GM19351 (cell line): ENCODE data around the gene MRTFA.
"Not testable (repeated sequence)": the region's sequence is repeated elsewhere in the genome, so short reads cannot be mapped to it uniquely, and the experiment has no call there.

Experiments used
- ATAC-seq: cut with Tn5 transposase; IDR thresholded peaks from one replicate; pipeline ENCODE4 v1.9.1; 2021; ENCODE audit warnings: mild to moderate bottlenecking, moderate library complexity; ENCODE audit not compliant: unreplicated experiment

Gene MRTFA

GRCh38 chr22:40636380-40637182 lies at the start of gene MRTFA:
Gene MRTFA, minus strand, starts transcription at chr22:40636719.
- ATAC-seq: peak; percentile 88

DNA sequence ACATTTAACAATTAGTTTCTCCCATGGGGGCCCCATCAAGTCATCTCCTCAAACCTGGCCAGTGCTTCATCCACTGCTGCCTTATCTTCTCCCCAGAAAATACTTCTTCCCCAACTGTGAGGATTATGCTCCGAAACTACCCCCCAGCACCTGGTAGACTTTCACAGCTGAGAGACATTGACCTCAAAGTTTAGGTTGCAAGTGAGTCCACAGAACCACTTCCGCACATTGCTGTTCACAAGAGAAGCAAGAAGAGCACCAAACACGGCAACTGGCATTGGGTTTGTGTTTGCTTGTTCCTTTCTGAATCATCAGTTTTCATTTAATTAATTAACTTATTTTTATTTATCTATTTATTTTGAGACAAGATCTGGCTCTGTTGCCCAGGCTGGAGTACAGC lies 48.9 kb upstream of the MRTFA start:
- ATAC-seq: no peak

GRCh38 chr22:40684728-40685127 lies 48.2 kb upstream of the MRTFA start:
- ATAC-seq: no peak

DNA sequence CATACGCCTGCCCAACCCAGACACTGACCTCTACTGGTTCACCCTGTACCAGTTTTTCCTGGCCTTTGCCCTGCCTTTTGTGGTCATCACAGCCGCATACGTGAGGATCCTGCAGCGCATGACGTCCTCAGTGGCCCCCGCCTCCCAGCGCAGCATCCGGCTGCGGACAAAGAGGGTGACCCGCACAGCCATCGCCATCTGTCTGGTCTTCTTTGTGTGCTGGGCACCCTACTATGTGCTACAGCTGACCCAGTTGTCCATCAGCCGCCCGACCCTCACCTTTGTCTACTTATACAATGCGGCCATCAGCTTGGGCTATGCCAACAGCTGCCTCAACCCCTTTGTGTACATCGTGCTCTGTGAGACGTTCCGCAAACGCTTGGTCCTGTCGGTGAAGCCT lies 44.9 kb upstream of the MRTFA start:
- no peak for ATAC-seq

DNA sequence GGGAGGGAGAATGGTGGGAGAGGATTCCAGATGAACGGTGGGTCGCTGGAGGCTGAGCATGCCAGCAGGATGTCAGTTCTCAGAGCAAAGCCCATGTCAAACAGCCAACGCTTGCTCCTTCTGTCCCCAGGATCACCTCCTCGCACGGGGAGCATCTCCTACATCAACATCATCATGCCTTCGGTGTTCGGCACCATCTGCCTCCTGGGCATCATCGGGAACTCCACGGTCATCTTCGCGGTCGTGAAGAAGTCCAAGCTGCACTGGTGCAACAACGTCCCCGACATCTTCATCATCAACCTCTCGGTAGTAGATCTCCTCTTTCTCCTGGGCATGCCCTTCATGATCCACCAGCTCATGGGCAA lies 44.3 kb upstream of the MRTFA start:
- ATAC-seq: no peak

DNA sequence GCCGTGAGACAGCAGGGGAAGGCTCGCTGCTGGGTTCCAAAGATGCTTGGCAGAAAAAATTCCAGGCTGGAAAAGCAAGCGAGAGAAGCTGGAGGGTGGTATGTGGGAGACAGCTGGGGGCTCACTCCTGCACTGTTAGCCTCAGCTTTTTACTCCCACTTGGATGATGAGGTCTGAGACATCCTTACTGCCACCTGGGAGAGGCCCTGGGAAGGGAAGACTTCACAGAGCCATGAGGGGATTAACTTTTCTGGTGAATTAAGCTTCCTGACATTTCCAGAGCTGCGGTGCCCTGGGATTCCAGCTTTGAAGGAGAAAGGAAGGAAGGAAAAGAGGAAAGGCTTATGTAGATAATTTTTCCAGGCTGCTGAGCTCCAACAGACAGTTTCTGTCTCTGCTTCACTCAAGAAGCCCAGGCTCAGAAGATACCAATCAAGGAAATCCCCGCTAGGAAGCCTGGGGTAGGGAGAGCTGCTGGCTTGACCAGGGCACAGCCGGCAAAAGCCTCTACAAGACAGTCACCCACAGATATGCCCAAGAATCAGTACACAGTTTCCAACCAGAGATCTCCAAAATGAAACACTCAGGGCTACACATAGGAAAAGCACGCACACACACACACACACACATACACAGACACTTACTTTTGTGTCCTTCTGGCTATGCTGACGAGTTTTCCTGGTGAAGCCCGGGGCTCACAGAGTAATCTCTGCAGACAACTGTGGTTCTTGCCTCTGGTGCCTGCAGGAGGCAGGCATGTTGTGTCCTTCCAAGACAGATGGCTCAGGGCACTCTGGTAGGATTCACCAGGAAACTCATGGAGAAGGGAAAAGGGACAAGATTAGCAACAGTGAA lies 43.7 kb upstream of the MRTFA start:
- no peak for ATAC-seq

DNA sequence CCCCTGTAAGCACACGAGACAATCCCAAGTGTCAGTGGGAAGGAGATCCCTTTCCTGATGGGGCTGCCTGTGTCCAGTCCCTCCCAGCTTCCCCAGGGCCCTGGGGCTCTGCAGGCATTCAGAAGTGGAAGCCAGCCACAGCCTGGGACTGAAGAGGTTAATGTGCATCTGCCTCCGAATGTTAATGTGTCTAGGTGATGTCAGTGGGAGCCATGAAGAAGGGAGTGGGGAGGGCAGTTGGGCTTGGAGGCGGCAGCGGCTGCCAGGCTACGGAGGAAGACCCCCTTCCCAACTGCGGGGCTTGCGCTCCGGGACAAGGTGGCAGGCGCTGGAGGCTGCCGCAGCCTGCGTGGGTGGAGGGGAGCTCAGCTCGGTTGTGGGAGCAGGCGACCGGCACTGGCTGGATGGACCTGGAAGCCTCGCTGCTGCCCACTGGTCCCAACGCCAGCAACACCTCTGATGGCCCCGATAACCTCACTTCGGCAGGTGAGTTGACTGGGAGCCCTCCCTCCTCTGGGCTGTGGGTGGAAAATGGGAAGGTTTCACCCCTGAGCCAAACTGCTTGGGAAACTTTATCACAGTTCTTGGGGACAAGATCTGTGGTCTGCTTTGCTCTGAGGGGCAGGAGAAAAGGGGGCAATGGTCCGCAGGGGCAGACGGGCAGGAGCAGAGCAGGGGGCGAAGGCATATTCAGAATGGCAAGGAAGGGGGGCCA lies 42.9 kb upstream of the MRTFA start, which contains the start of gene MCHR1:
TSS of gene MCHR1 (plus strand) at position 236 of the 715 bp plus-strand sequence. CDS start at position 405, 169 bp downstream.
- no peak for ATAC-seq

GRCh38 chr22:40678493-40679248 lies 42.2 kb upstream of the MRTFA start:
- ATAC-seq: no peak

- ATAC-seq: no peak
Observed at GRCh38 chr22:40676644-40677043, 40.1 kb upstream of the MRTFA start.

GRCh38 chr22:40676166-40676565 lies 39.6 kb upstream of the MRTFA start:
- not testable (repeated sequence) for ATAC-seq

DNA sequence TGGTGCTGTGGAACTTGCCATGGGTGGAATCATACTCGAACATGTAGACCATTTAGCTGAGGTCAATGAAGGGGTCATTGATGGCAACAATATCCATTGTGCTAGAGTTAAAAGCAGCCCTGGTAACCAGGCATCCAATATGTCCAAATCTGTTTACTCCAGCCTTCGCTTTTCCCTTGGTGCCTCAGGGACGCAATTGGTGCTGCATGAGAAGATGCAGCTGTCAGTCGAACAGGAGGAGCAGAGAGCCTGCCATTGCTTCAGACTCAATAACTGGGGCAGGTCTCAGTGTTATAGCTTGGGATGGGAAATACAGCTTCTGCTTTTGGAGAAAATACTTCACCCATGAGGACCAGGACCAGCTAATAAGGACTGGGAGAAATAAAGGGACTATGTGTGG lies 37.8 kb upstream of the MRTFA start:
- ATAC-seq: no peak

GRCh38 chr22:40673017-40673416 lies 36.5 kb upstream of the MRTFA start:
- ATAC-seq: no peak

DNA sequence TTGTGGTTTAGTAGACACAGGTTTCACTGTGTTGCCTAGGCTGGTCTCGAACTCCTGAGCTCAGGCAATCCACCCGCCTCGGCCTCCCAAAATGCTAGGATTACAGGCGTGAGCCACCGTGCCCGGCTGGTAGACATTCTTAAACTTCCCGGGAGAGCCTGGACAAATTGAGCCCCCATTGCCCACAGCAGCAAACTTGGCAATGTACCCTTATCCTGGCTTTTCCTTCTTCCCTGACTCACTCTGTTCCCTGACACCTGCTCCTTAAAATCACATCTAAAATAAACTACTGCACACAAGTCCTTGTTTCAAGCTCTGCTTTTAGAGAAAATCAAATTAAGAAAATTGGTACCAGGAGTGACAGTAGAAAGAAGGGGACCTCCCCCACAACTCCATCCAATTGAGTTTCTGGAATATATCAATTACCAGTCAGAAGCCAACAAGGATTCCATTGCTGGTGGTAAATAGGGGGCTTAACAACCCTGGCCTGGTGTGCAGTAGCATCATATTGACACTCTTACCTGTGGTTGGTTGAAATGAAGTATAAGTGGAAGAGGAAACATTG lies 35.4 kb upstream of the MRTFA start:
- ATAC-seq: no peak

DNA sequence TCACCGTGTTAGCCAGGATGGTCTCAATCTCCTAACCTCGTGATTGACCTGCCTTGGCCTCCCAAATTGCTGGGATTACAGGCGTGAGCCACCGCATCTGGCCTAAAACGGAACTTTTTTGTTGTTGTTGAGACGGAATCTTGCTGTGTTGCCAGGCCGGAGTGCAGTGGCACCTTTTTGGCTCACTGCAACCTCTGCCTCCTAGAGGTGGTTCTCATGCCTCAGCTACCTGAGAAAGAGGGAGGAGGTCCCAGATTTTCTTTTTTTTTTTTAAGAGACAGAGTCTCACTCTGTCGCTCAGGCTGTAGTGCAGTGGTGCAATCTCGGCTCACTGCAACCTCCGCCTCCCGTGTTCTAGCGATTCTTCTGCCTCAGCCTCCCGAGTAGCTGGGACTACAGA lies 34.9 kb upstream of the MRTFA start:
- no peak for ATAC-seq

- ATAC-seq: no peak
Observed at GRCh38 chr22:40670058-40670457, 33.5 kb upstream of the MRTFA start.

DNA sequence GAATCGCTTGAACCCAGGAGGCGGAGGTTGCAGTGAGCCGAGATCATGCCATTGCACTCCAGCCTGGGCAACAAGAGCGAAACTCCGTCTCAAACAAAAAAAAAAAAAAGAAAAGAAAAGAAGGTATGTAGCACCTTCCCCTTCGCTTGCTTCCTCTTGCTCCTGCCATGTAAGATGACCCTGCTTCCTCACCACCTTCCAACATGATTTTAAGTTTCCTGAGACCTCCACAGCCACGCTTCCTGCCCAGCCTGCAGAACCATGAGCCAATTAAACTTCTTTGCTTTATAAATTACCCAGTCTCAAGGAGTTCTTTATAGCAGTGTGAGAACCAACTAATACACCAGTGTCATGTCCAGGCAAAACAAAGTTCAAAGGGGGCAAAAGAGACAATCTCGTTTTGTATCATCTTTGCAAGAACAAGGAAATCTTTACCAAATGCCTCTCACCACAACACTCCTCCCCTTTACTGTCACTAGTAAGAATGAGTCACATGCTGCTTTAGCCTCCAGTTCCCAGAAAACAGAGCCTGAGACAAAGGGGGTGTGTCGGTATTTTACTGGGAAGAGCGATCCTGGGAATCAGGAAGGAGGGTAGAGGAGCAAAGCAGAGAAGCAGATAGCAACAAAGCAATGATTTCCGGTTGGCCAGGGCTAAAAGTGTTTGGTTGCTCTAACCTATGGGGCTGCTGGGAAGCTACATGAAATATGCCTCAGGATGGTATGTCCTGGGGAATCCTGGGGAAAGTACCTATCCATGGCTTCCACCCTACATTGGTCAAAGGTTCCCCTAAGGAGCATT lies 32.3 kb upstream of the MRTFA start:
- no peak for ATAC-seq

- no peak for ATAC-seq
Observed at GRCh38 chr22:40666151-40666848, 29.8 kb upstream of the MRTFA start.

DNA sequence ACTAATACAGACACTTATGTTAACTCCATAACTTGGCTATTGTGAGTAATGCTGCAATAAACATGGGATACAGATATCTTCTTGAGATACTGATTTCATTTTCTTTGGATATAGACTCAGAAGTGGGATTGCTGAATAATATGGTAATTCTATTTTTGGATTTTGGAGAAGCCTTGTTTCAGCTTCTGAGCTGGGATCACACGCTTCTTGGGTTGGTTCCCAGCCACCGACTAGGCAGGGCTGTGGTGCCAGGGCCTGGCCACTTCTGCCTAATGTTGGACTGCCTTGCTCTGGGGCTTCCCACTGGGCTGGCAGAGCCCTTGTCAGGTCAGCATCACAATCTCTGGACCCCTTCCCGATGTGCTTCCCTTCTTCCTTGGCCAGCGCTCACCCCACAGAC lies 28.8 kb upstream of the MRTFA start:
- no peak for ATAC-seq

DNA sequence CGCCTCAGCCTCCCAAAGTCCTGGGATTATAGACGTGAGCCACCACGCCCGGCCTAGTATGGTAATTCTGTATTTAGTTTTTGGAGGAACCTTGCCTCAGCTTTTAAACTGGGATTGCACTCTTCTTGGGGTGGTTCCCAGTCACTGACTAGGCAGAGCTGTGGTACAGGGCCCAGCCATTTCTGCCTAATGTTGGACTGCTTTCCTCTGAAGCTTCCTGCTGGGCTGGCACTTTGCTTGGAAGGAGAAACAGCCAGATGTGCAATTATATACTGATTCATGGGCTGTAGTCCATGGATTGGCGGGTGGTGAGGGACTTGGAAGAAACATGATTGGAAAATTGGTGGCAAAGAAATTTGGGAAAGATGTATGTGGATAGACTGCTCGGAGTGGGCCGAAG lies 25.2 kb upstream of the MRTFA start:
- no peak for ATAC-seq
